Heart left ventricle (tissue), 16 donors: ENCODE data around the gene MMAB. TPM values are rescaled to one million over a fixed set of nuclear protein-coding genes. Genes with fewer than 3 reads are reported as not detected.

Experiments used
- ATAC-seq, 4 donors: fragments of 200-7000 bp; cut with Tn5 transposase; one replicate each; pipeline ENCODE4 v1.9.1; 2020 to 2022; ENCODE audit warnings: moderate library complexity in 4 of 4, mild to moderate bottlenecking in 3 of 4, moderate number of reproducible peaks in 1 of 4
- DNase-seq, 5 donors: peaks; one replicate each; pipeline ENCODE4 v3.0.0-alpha.2; 2020
- H3K27ac ChIP-seq, 12 donors: fragments of 200-600 bp; sonication (generic) in 4 of 12; one replicate each; pipeline versions ENCODE4 v1.5.0 to v1.8.0; 2016 to 2022; ENCODE audit warnings: mild to moderate bottlenecking in 2 of 12
- H3K27me3 ChIP-seq, 9 donors: fragments of 200-600 bp; sonication (generic) in 2 of 9; one replicate each; pipeline versions ENCODE4 v1.5.1 to v1.8.0; 2016 to 2022; ENCODE audit warnings: mild to moderate bottlenecking in 3 of 9
- H3K36me3 ChIP-seq, 9 donors: fragments of 200-600 bp; sonication (generic) in 2 of 9; one replicate each; pipeline versions ENCODE4 v1.5.0 to v1.8.0; 2018 to 2022; ENCODE audit warnings: mild to moderate bottlenecking in 2 of 9
- H3K4me1 ChIP-seq, 12 donors: fragments of 200-600 bp; sonication (generic) in 4 of 12; one replicate each; pipeline versions ENCODE4 v1.5.0 to v1.8.0; 2016 to 2022; ENCODE audit warnings: mild to moderate bottlenecking in 3 of 12
- H3K4me3 ChIP-seq, 12 donors: fragments of 200-600 bp; sonication (generic) in 4 of 12; one replicate each; pipeline versions ENCODE4 v1.5.0 to v1.8.0; 2017 to 2022; ENCODE audit warnings: mild to moderate bottlenecking in 9 of 12, moderate library complexity in 4 of 12
- H3K9me3 ChIP-seq, 12 donors: fragments of 200-600 bp; sonication (generic) in 4 of 12; one replicate each; pipeline versions ENCODE4 v1.5.0 to v1.8.0; 2016 to 2022; ENCODE audit warnings: mild to moderate bottlenecking in 1 of 12
- POLR2A ChIP-seq, 2 donors: fragments of 450-650 bp; IDR thresholded peaks; one replicate each; pipeline ENCODE4 v1.6.1; 2017; ENCODE audit warnings: antibody characterized with exemption in 2 of 2, mild to moderate bottlenecking in 2 of 2, moderate library complexity in 2 of 2
- WGBS, 4 donors: extraction: QIAGEN DNeasy Blood & Tissue Kit in 2 of 4; methylation state at CpG; one replicate each; pipeline versions ENCODE4 v1.1.5 to v1.1.7; 2013 to 2018; 5-methylcytosine and 5-hydroxymethylcytosine counted together
- intact Hi-C, 10 donors: fragments of 100-400 bp; cut with DNase I; formaldehyde crosslinking; loops; one replicate each; pipeline versions ENCODE4 v1.11.1 to v1.14.2; 2022
- polyA plus RNA-seq, 2 donors: library from polyadenylated mRNA; stranded (reverse); fragments of 200-250 nt; gene quantifications; one replicate each; pipeline ENCODE4 v1.2.3, GENCODE V29; 2013
- total RNA-seq, 9 donors: library from RNA; depleted of rRNA in 2 of 9; stranded (reverse); fragments of >200 nt in 2 of 9; fragmentation: NEBNext Ultra II Directional in 3 of 9; extraction: Animal tissue kit (Norgen Biotek cat#: 25700) in 3 of 9; gene quantifications; one replicate each; pipeline versions ENCODE4 v1.1.0 to v1.2.4, GENCODE V29; 2016 to 2023
- TF ChIP-seq, protein P1 (sequence below), 12 donors: fragments of 200-600 bp; sonication (generic) in 4 of 12; IDR thresholded peaks; one replicate each; pipeline versions ENCODE4 v1.5.0 to v1.8.0; 2018 to 2022; ENCODE audit warnings: antibody characterized with exemption in 12 of 12, mild to moderate bottlenecking in 5 of 12
- donor health status: ischemic (EF 13 %, LVEDD 7.1; RV severe dilation, severe dysfunction).
- donor health status: healthy with polysubstance abuse.
- donor health status: DM: no; HTN: yes; CAD: no.
- donor health status: DM: no; HTN: no; CAD: no.
- donor health status: ischemic (EF 25% LVEDD 6.9; RV normal size, moderate dysfunction).
- donor health status: ischemic (EF 25% LVEDD 5.7; RV mildly dilated, moderate dysfunction).
- donor health status: healthy.
- donor health status: DM: yes; HTN: yes; CAD: no.
- donor health status: ischemic (EF 35%, LVEDD 5.7; RV mildly dilated, moderate dysfunction).
- donor health status: nonischemic (EF 11% LVEDD 7.7; RV severe dilation, severe dysfunction).
- donor health status: DM: yes; HTN: yes; CAD: no.
- donor health status: PGD.
- donor health status: ischemic (EF 29% LVEDD 5.4; RV normal size, mild dysfunction).
- donor health status: nonischemic (EF 23%, LVEDD 6.1; RV moderate dilation, normal function).

Gene MMAB
- total and polyA plus RNA-seq, 11 donors = 29.5 to 43.4 (median 34.5) TPM

DNA sequence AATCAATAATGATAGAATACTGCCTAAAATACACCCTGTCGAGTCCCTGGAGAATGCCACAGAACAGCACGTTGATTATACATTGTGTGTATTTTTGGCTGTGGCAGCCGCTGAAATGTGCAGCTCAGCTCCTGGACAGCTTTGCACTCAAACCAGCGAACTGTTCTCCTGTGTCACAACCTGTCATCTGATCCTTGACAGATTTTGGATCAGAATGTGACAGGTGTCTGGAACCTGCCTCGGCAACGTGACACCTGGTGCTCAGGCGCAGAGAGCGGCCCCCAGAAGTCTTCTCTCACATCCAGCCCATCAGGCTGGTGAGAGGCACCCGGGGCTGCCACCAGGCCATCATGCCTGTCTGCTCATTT, 19.6 kb upstream of the MMAB start:
- 33 to 53% (median 50%) methylated on average over 6 to 9 of the region's 9 CpGs for WGBS, 4 donors
- DNase-seq = peak in 1 of 5 donors; percentile 52
- intact Hi-C loops = loop anchor here in 7 of 10 donors (2.0 to 10.0 kb wide), 5 partner anchors 70 to 168 kb away; partner anchors contain the start of gene FAM222A (in 1 of the 7)
- TF ChIP-seq POLR2A (IDR thresholded peaks at IDR 0.05) = no peak
- peaks cover 0 to 19% (median 4%) of the 10 kb centered on the region in 12 donors for H3K4me1 ChIP-seq
- H3K4me3 ChIP-seq = no peak overlapping the region
- no peaks in the 10 kb centered on the region for H3K27me3 ChIP-seq
- no peaks in the 10 kb centered on the region for H3K9me3 ChIP-seq
- peaks cover 0 to 41% (median 14%) of the 10 kb centered on the region in 9 donors for H3K36me3 ChIP-seq
- ATAC-seq = peak in 3 of 4 donors; percentile 47 to 62 (median 48)
- peak overlapping the region in 8 of 12 donors; percentile 29 to 75 (median 60) for H3K27ac ChIP-seq

GRCh38 chr12:109592195-109592904, 19.0 kb upstream of the MMAB start:
- Histone ChIP-seq H3K4me3 (no peak overlapping the region), H3K27me3 (no peaks in the 10 kb centered on the region), H3K4me1 (peaks cover 0 to 14% (median under 1%) of the 10 kb centered on the region in 12 donors), H3K36me3 (peaks cover 0 to 47% (median 17%) of the 10 kb centered on the region in 9 donors), H3K27ac (peak overlapping the region in 8 of 12 donors; percentile 29 to 75 (median 60)), H3K9me3 (no peaks in the 10 kb centered on the region)
- TF ChIP-seq, protein P1, sequence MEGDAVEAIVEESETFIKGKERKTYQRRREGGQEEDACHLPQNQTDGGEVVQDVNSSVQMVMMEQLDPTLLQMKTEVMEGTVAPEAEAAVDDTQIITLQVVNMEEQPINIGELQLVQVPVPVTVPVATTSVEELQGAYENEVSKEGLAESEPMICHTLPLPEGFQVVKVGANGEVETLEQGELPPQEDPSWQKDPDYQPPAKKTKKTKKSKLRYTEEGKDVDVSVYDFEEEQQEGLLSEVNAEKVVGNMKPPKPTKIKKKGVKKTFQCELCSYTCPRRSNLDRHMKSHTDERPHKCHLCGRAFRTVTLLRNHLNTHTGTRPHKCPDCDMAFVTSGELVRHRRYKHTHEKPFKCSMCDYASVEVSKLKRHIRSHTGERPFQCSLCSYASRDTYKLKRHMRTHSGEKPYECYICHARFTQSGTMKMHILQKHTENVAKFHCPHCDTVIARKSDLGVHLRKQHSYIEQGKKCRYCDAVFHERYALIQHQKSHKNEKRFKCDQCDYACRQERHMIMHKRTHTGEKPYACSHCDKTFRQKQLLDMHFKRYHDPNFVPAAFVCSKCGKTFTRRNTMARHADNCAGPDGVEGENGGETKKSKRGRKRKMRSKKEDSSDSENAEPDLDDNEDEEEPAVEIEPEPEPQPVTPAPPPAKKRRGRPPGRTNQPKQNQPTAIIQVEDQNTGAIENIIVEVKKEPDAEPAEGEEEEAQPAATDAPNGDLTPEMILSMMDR (IDR thresholded peaks at IDR 0.05) = peak in 3 of 12 donors; percentile 14 to 43 (median 30)
- no peak for TF ChIP-seq POLR2A (IDR thresholded peaks at IDR 0.05)
- DNase-seq (peak in 4 of 5 donors; percentile 41 to 86 (median 66)), ATAC-seq (peak; percentile 77 to 90 (median 85))
- intact Hi-C loops = loop anchor here in 7 of 10 donors (2.0 to 10.0 kb wide), 5 partner anchors 70 to 168 kb away; partner anchors contain the start of gene FAM222A (in 1 of the 7)
- WGBS, 4 donors = 64 to 79% (median 76%) methylated on average over 19 of the region's 19 CpGs

DNA sequence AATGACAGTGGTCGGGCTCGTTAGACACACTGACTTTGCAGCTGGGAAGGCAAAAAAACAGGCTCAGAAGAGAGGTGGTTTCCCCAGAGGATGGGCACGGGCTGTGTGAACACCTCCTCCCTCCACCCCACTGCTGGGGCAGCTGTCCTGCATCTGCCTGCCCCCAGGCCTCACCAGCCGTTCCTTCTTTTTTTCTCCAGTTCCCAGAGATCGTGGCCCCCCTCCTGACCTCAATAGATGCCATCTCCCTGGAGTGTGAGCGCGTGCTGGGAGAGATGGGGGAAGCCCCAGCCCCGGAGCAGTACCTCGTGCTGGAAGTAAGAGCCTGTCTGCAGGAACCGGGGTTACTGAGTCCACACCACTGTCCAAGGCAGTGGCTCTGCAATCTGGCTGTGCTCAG, 17.7 kb upstream of the MMAB start:
- H3K36me3 ChIP-seq = peaks cover 0 to 59% (median 20%) of the 10 kb centered on the region in 9 donors
- intact Hi-C loops = loop anchor here in 6 of 10 donors (5.0 to 10.0 kb wide), 4 partner anchors 69 to 166 kb away; partner anchors contain the start of gene FAM222A (in 1 of the 6)
- no peak for TF ChIP-seq POLR2A (IDR thresholded peaks at IDR 0.05)
- TF ChIP-seq, protein P1 (IDR thresholded peaks at IDR 0.05) = no peak
- DNase-seq = no peak
- H3K9me3 ChIP-seq = no peaks in the 10 kb centered on the region
- no peak for ATAC-seq
- H3K27me3 ChIP-seq = no peaks in the 10 kb centered on the region
- no peak overlapping the region for H3K4me3 ChIP-seq
- H3K27ac ChIP-seq = peak overlapping the region in 1 of 12 donors; percentile 71
- H3K4me1 ChIP-seq = peaks cover 0 to 13% (median 0%) of the 10 kb centered on the region in 12 donors
- 77 to 85% (median 80%) methylated on average over 10 of the region's 10 CpGs for WGBS, 4 donors

DNA sequence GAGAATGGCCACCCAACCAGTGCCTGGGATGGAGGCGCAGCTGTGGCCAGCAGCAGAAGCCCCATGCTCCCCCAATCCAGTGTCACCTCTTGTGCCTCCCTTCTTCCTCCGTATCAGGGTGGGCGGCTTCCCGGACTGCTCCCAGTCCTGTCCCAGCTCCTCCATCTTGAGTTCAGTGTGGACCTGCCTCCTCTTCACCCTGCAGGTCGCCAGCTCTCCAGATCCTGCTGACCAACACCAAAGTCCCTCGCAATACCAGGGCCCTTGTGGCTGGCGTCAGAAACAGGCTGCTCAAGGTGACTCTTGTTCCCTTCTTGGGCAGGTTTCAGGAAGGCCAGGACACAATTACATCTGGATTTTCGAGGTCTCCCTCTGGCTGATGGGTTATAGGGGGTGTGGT, 17.3 kb upstream of the MMAB start:
- 86 to 95% (median 93%) methylated on average over 8 of the region's 8 CpGs for WGBS, 4 donors
- Histone ChIP-seq H3K27me3 (no peaks in the 10 kb centered on the region), H3K9me3 (no peaks in the 10 kb centered on the region), H3K4me3 (no peak overlapping the region), H3K4me1 (peaks cover 0 to 13% (median 0%) of the 10 kb centered on the region in 12 donors), H3K27ac (no peak overlapping the region), H3K36me3 (peaks cover 0 to 59% (median 21%) of the 10 kb centered on the region in 9 donors)
- DNase-seq = no peak
- ATAC-seq = no peak
- intact Hi-C loops = loop anchor here in 6 of 10 donors (5.0 to 10.0 kb wide), 4 partner anchors 68 to 166 kb away; partner anchors contain the start of gene FAM222A (in 1 of the 6)
- TF ChIP-seq POLR2A (IDR thresholded peaks at IDR 0.05) = no peak
- TF ChIP-seq, protein P1 (IDR thresholded peaks at IDR 0.05) = no peak
